HepG2 (cell line): ENCODE data around the gene LILRB2. TPM values are rescaled to one million over a fixed set of nuclear protein-coding genes. Genes with fewer than 3 reads are reported as not detected.
A peak's percentile ranks its signal among the peaks of the same experiment; 100 is the strongest.

ENCODE experiments used
- AGO1 ChIP-seq: fragments of 200-400 bp; formaldehyde crosslinking; IDR thresholded peaks from 2 replicates; pipeline ENCODE4 v1.6.1; 2017; ENCODE audit warnings: mild to moderate bottlenecking, low read depth, low read length, moderate library complexity; ENCODE audit not compliant: poor library complexity, severe bottlenecking
- CREB1 ChIP-seq, 2 experiments: fragments of 450-650 bp in 1 of 2; IDR thresholded peaks; 2 replicates each; pipeline ENCODE4 v1.6.1; 2016 to 2017; ENCODE audit warnings: control low read depth in 1 of 2, mild to moderate bottlenecking in 1 of 2, missing compliant biosample characterization in 1 of 2, missing genetic modification characterization in 1 of 2
- EHMT2 ChIP-seq: fragments of 200-600 bp; sonication (generic); IDR thresholded peaks from 2 replicates; pipeline ENCODE4 v1.7.0; 2017; ENCODE audit warnings: antibody characterized with exemption, low read depth, low read length, borderline replicate concordance
- FOSL2 ChIP-seq: sonication (generic); formaldehyde crosslinking; IDR thresholded peaks from 2 replicates; pipeline ENCODE4 v1.4.0; 2020; ENCODE audit warnings: missing genetic modification reagents
- GLI4 ChIP-seq: sonication (generic); formaldehyde crosslinking; IDR thresholded peaks from 2 replicates; pipeline ENCODE4 v1.5.1; 2020; ENCODE audit warnings: missing genetic modification reagents, mild to moderate bottlenecking, moderate library complexity, borderline replicate concordance
- HNRNPL ChIP-seq: fragments of 200-400 bp; formaldehyde crosslinking; IDR thresholded peaks from 2 replicates; pipeline ENCODE4 v1.6.1; 2017; ENCODE audit warnings: mild to moderate bottlenecking, low read depth, low read length
- MXI1 ChIP-seq: IDR thresholded peaks from 3 replicates; pipeline ENCODE4 v1.6.1; 2012; ENCODE audit warnings: low read depth, low read length, inconsistent platforms, borderline replicate concordance
- NBN ChIP-seq: fragments of 450-650 bp; conservative IDR thresholded peaks from 2 replicates; pipeline ENCODE4 v1.6.1; 2017
- NFRKB ChIP-seq: fragments of 450-650 bp; IDR thresholded peaks from 2 replicates; pipeline ENCODE4 v1.6.1; 2017
- REL ChIP-seq: sonication (generic); formaldehyde crosslinking; conservative IDR thresholded peaks from 2 replicates; pipeline ENCODE4 v1.8.0; 2022; ENCODE audit warnings: mild to moderate bottlenecking, missing genetic modification reagents, moderate library complexity
- TEAD2 ChIP-seq: sonication (generic); formaldehyde crosslinking; IDR thresholded peaks from 2 replicates; pipeline ENCODE4 v1.9.0; 2021; ENCODE audit warnings: missing genetic modification reagents
- ZBTB10 ChIP-seq: sonication (generic); formaldehyde crosslinking; IDR thresholded peaks from 2 replicates; pipeline ENCODE4 v1.4.0; 2020; ENCODE audit warnings: missing genetic modification reagents, borderline replicate concordance
- ZBTB25 ChIP-seq: IDR thresholded peaks from 2 replicates; pipeline ENCODE4 v1.6.1; 2018; ENCODE audit warnings: missing genetic modification reagents
- ZNF329 ChIP-seq: sonication (generic); formaldehyde crosslinking; IDR thresholded peaks from 2 replicates; pipeline ENCODE4 v1.9.0; 2021; ENCODE audit warnings: low read depth, mild to moderate bottlenecking, missing genetic modification reagents
- ZNF496 ChIP-seq: sonication (generic); formaldehyde crosslinking; IDR thresholded peaks from 2 replicates; pipeline ENCODE4 v1.8.1; 2023; ENCODE audit warnings: mild to moderate bottlenecking, moderate library complexity, missing genetic modification reagents; ENCODE audit not compliant: insufficient replicate concordance
- ZNF580 ChIP-seq: IDR thresholded peaks from 2 replicates; pipeline ENCODE4 v1.6.1; 2016; ENCODE audit warnings: low read depth, borderline replicate concordance
- ZNF672 ChIP-seq: sonication (generic); formaldehyde crosslinking; IDR thresholded peaks from 2 replicates; pipeline ENCODE4 v1.8.1; 2022; ENCODE audit warnings: missing genetic modification reagents
- ZNF773 ChIP-seq: sonication (generic); formaldehyde crosslinking; IDR thresholded peaks from 2 replicates; pipeline ENCODE4 v1.4.0; 2020; ENCODE audit warnings: missing genetic modification reagents, borderline replicate concordance
- polyA plus RNA-seq, 8 experiments: library from polyadenylated mRNA; depleted of rRNA in 3 of 8; stranded (reverse) in 7 of 8; unstranded in 1 of 8; fragments of >200 nt; fragmentation: Illumina TruSeq in 4 of 8; extraction: Trizol in 4 of 8; gene quantifications; 2 replicates each; pipeline versions ENCODE4 v1.2.1 to v1.2.3, GENCODE V29; 2011 to 2016; ENCODE audit warnings: low read depth in 4 of 8, missing spikeins in 1 of 8, mixed read lengths in 1 of 8; ENCODE audit not compliant: insufficient read depth in 1 of 8
- total RNA-seq, 5 experiments: library from RNA; depleted of rRNA; stranded (reverse); fragments of >200 nt; fragmentation: Illumina TruSeq; extraction: Trizol; gene quantifications; 2 replicates each; pipeline ENCODE4 v1.2.3, GENCODE V29; 2016; ENCODE audit warnings: low read depth in 1 of 5

LILRB2 gene
- total and polyA plus RNA-seq, 2 of the 13 experiments (the other 11 are each of a cell fraction or from before 2014, with no cell fraction given): not detected

- TF ChIP-seq ZNF496 (CRISPR knock-in tag): no peak
- TF ChIP-seq NBN: no peak
- TF ChIP-seq HNRNPL: no peak
- no peak for TF ChIP-seq ZNF773 (CRISPR knock-in tag)
- no peak for TF ChIP-seq ZNF580 (CRISPR knock-in tag)
- peak; percentile 49; the same call in 1 of the 2 replicates for TF ChIP-seq ZBTB25
- TF ChIP-seq NFRKB: no peak
- TF ChIP-seq ZNF329 (CRISPR knock-in tag): no peak
- TF ChIP-seq ZNF672 (CRISPR knock-in tag): no peak
- no peak for TF ChIP-seq ZBTB10
- TF ChIP-seq FOSL2 (CRISPR knock-in tag): peak; percentile 66
- TF ChIP-seq GLI4 (CRISPR knock-in tag): no peak
- TF ChIP-seq MXI1: no peak; the same call in 2 of the 3 replicates
- TF ChIP-seq CREB1 (IDR thresholded peaks at IDR 0.05): no peak
- TF ChIP-seq CREB1 (CRISPR knock-in tag; IDR thresholded peaks at IDR 0.05): 0 out of 2 replicates have a peak, but pooled peaks have one; percentile 18
- TF ChIP-seq REL (CRISPR knock-in tag): peak; percentile 52; the same call in 1 of the 2 replicates
- TF ChIP-seq TEAD2 (CRISPR knock-in tag): no peak
- TF ChIP-seq EHMT2: no peak
- no peak for TF ChIP-seq AGO1
Observed at GRCh38 chr19:54231077-54231931, 49.6 kb downstream of the LILRB2 start (continued).
